Neural cell (in vitro differentiated cells): ENCODE results near the gene PHF21A. TPM values are rescaled to one million over a fixed set of nuclear protein-coding genes. Genes with fewer than 3 reads are reported as not detected.

Source experiments
- H2AFZ ChIP-seq: fragments of 200-600, 300-800 bp; sonication (generic), shearing (Covaris generic); 2 replicates; pipeline ENCODE4 v1.6.0; 2014; ENCODE audit warnings: low read depth, mild to moderate bottlenecking, antibody characterized with exemption, low read length, moderate library complexity
- H3F3A ChIP-seq: fragments of 200-600 bp; shearing (Covaris generic); 2 replicates; pipeline ENCODE4 v1.6.1; 2016; ENCODE audit warnings: mild to moderate bottlenecking, moderate library complexity, mixed read lengths, antibody characterized with exemption, low read length; ENCODE audit not compliant: insufficient read depth, poor library complexity, severe bottlenecking
- H3K27ac ChIP-seq: fragments of 200-600, 300-800 bp; sonication (generic), shearing (Covaris generic); 2 replicates; pipeline ENCODE4 v1.5.1; 2014; ENCODE audit warnings: mild to moderate bottlenecking, low read length, moderate library complexity
- H3K27me3 ChIP-seq: fragments of 300-800, 200-600 bp; sonication (generic), shearing (Covaris generic); 2 replicates; pipeline ENCODE4 v1.6.0; 2014; ENCODE audit warnings: mild to moderate bottlenecking, low read depth, low read length, moderate library complexity; ENCODE audit not compliant: insufficient read depth
- H3K36me3 ChIP-seq: fragments of 300-800, 200-600 bp; sonication (generic), shearing (Covaris generic); 2 replicates; pipeline ENCODE4 v1.5.1; 2014; ENCODE audit warnings: mild to moderate bottlenecking, antibody characterized with exemption, low read length, moderate library complexity; ENCODE audit not compliant: insufficient read depth
- H3K4me2 ChIP-seq: fragments of 300-800, 200-600 bp; sonication (generic), shearing (Covaris generic); 2 replicates; pipeline ENCODE4 v1.6.0; 2014; ENCODE audit warnings: mild to moderate bottlenecking, low read length
- H3K4me3 ChIP-seq: fragments of 300-800, 200-600 bp; sonication (generic), shearing (Covaris generic); 2 replicates; pipeline ENCODE4 v1.5.1; 2014; ENCODE audit warnings: mild to moderate bottlenecking, low read length, moderate library complexity
- H3K79me2 ChIP-seq: fragments of 200-600 bp; shearing (Covaris generic); replicated peaks from 2 replicates; pipeline ENCODE4 v1.6.0; 2014; ENCODE audit warnings: mild to moderate bottlenecking, low read length, moderate library complexity; ENCODE audit not compliant: insufficient read depth
- H3K9ac ChIP-seq: fragments of 300-800, 200-600 bp; sonication (generic), shearing (Covaris generic); 2 replicates; pipeline ENCODE4 v1.6.1; 2016; ENCODE audit warnings: mild to moderate bottlenecking, low read length, mixed read lengths
- H3K9me2 ChIP-seq: fragments of 200-600 bp; shearing (Covaris generic); 2 replicates; pipeline ENCODE4 v1.6.1; 2016; ENCODE audit warnings: mild to moderate bottlenecking, low read length, mixed read lengths; ENCODE audit not compliant: insufficient read depth
- H3K9me3 ChIP-seq: fragments of 200-600, 300-800 bp; sonication (generic), shearing (Covaris generic); 2 replicates; pipeline ENCODE4 v1.6.1; 2016; ENCODE audit warnings: mild to moderate bottlenecking, mixed run types, low read length, moderate library complexity, mixed read lengths
- H4K20me1 ChIP-seq: fragments of 200-600 bp; shearing (Covaris generic); 2 replicates; pipeline ENCODE4 v1.6.1; 2016; ENCODE audit warnings: mild to moderate bottlenecking, mixed run types; ENCODE audit not compliant: insufficient read depth
- CTCF ChIP-seq: fragments of 450-650 bp; IDR thresholded peaks from 2 replicates; pipeline ENCODE4 v1.5.1; 2014; ENCODE audit warnings: antibody characterized with exemption, mild to moderate bottlenecking, moderate library complexity; ENCODE audit not compliant: poor library complexity, severe bottlenecking
- EP300 ChIP-seq: fragments of 450-650 bp; conservative IDR thresholded peaks from 2 replicates; pipeline ENCODE4 v1.6.1; 2014; ENCODE audit warnings: antibody characterized with exemption, mild to moderate bottlenecking, moderate library complexity; ENCODE audit not compliant: poor library complexity, severe bottlenecking
- EZH2 ChIP-seq: fragments of 200-600, 300-800 bp; shearing (Covaris generic), sonication (generic); IDR thresholded peaks from 2 replicates; pipeline ENCODE4 v1.6.1; 2014; ENCODE audit warnings: antibody characterized with exemption, low read length, borderline replicate concordance, mild to moderate bottlenecking; ENCODE audit not compliant: insufficient read depth, poor library complexity, severe bottlenecking
- MXI1 ChIP-seq: fragments of 450-650 bp; conservative IDR thresholded peaks from 2 replicates; pipeline ENCODE4 v1.6.1; 2014; ENCODE audit warnings: antibody characterized with exemption, mild to moderate bottlenecking; ENCODE audit not compliant: poor library complexity, severe bottlenecking
- POLR2AphosphoS5 ChIP-seq: IDR thresholded peaks from 2 replicates; pipeline ENCODE4 v1.6.1; 2012
- RAD21 ChIP-seq: fragments of 450-650 bp; conservative IDR thresholded peaks from 2 replicates; pipeline ENCODE4 v1.6.1; 2014; ENCODE audit warnings: antibody characterized with exemption, mild to moderate bottlenecking, moderate library complexity
- REST ChIP-seq: IDR thresholded peaks from 2 replicates; pipeline ENCODE4 v1.6.1; 2012; ENCODE audit warnings: borderline replicate concordance
- SMC3 ChIP-seq: fragments of 450-650 bp; conservative IDR thresholded peaks from 2 replicates; pipeline ENCODE4 v1.6.1; 2014; ENCODE audit warnings: antibody characterized with exemption, mild to moderate bottlenecking, moderate library complexity; ENCODE audit not compliant: poor library complexity
- TAF1 ChIP-seq: IDR thresholded peaks from 2 replicates; pipeline ENCODE4 v1.6.1; 2012; ENCODE audit warnings: low read depth
- polyA plus RNA-seq: library from polyadenylated mRNA; depleted of rRNA; stranded (reverse); fragments of >200 nt; gene quantifications from 2 replicates; pipeline ENCODE4 v1.2.3, GENCODE V29; 2014

PHF21A gene
- polyA plus RNA-seq, 1 donor from 2014 or later: 31.7 TPM

- Histone ChIP-seq H4K20me1 (no peaks in the 10 kb centered on the region), H2AFZ (no peak overlapping the region), H3K27me3 (no peaks in the 10 kb centered on the region), H3K9me3 (no peaks in the 10 kb centered on the region), H3K9me2 (no peaks in the 10 kb centered on the region), H3K27ac (no peak overlapping the region), H3K79me2 (no peaks in the 10 kb centered on the region), H3K9ac (no peak overlapping the region), H3F3A (no peaks in the 10 kb centered on the region), H3K4me2 (no peak overlapping the region), H3K4me3 (no peak overlapping the region), H3K36me3 (no peaks in the 10 kb centered on the region)
- no peak for TF ChIP-seq POLR2AphosphoS5
- TF ChIP-seq MXI1: no peak
- TF ChIP-seq CTCF: no peak
- TF ChIP-seq EZH2: no peak
- TF ChIP-seq SMC3: no peak
- TF ChIP-seq TAF1: no peak
- no peak for TF ChIP-seq EP300
- no peak for TF ChIP-seq RAD21
- no peak for TF ChIP-seq REST
These were observed 28.1 kb upstream of the PHF21A start for GRCh38 chr11:46149342-46149741.

- no peaks in the 10 kb centered on the region for H3K27me3 ChIP-seq
- H3K4me3 ChIP-seq: no peak overlapping the region
- no peak overlapping the region for H3K4me2 ChIP-seq
- H3F3A ChIP-seq: no peaks in the 10 kb centered on the region
- no peaks in the 10 kb centered on the region for H3K9me3 ChIP-seq
- no peak overlapping the region for H3K9ac ChIP-seq
- no peak for TF ChIP-seq CTCF
- no peaks in the 10 kb centered on the region for H3K36me3 ChIP-seq
- no peak overlapping the region for H2AFZ ChIP-seq
- H3K79me2 ChIP-seq: no peaks in the 10 kb centered on the region
- H4K20me1 ChIP-seq: no peaks in the 10 kb centered on the region
- H3K27ac ChIP-seq: no peak overlapping the region
- no peaks in the 10 kb centered on the region for H3K9me2 ChIP-seq
These were observed 23.5 kb upstream of the PHF21A start for GRCh38 chr11:46144741-46145140.
